SKM-1 (cell line): ENCODE data around the gene EFHC2.
"Not testable (repeated sequence)": the region's sequence is repeated elsewhere in the genome, so short reads cannot be mapped to it uniquely, and the experiment has no call there.

Experiments used
- DNase-seq: peaks from one replicate; lab custom pipeline; 2025; ENCODE audit not compliant: unreplicated experiment; lab: John Stamatoyannopoulos, UW

The EFHC2 gene

GRCh38 chrX:44235534-44235933 is 107.9 kb downstream of the EFHC2 start:
- no peak for DNase-seq

GRCh38 chrX:44234541-44234940 is 108.9 kb downstream of the EFHC2 start:
- DNase-seq = no peak

- DNase-seq = no peak
These were observed 109.4 kb downstream of the EFHC2 start for GRCh38 chrX:44234116-44234515.

- DNase-seq = no peak
These were observed 111.4 kb downstream of the EFHC2 start for GRCh38 chrX:44232081-44232480.

GRCh38 chrX:44228621-44229020 is 114.9 kb downstream of the EFHC2 start:
- DNase-seq = no peak

GRCh38 chrX:44227991-44228390 is 115.5 kb downstream of the EFHC2 start:
- no peak for DNase-seq

- DNase-seq = no peak
These were observed 117.8 kb downstream of the EFHC2 start for GRCh38 chrX:44225667-44226066.

- no peak for DNase-seq
These were observed 118.7 kb downstream of the EFHC2 start for GRCh38 chrX:44224760-44225159.

- DNase-seq = no peak
These were observed 120.3 kb downstream of the EFHC2 start for GRCh38 chrX:44223150-44223549.

GRCh38 chrX:44218465-44218864 is 125.0 kb downstream of the EFHC2 start:
- no peak for DNase-seq

- DNase-seq = no peak
These were observed 127.3 kb downstream of the EFHC2 start for GRCh38 chrX:44216171-44216570.

GRCh38 chrX:44203791-44204190 is 139.7 kb downstream of the EFHC2 start:
- DNase-seq = no peak

- no peak for DNase-seq
These were observed 140.9 kb downstream of the EFHC2 start for GRCh38 chrX:44202596-44202995.

GRCh38 chrX:44189116-44189515 is 154.4 kb downstream of the EFHC2 start:
- no peak for DNase-seq

- not testable (repeated sequence) for DNase-seq
These were observed 155.6 kb downstream of the EFHC2 start for GRCh38 chrX:44187915-44188314.

- no peak for DNase-seq
These were observed 160.1 kb downstream of the EFHC2 start for GRCh38 chrX:44183329-44183728.

GRCh38 chrX:44178274-44179053 is 165.0 kb downstream of the EFHC2 start:
- DNase-seq = no peak

GRCh38 chrX:44175455-44175854 is 168.0 kb downstream of the EFHC2 start:
- DNase-seq = no peak

- DNase-seq = no peak
These were observed 169.4 kb downstream of the EFHC2 start for GRCh38 chrX:44174061-44174460.

- no peak for DNase-seq
These were observed 170.3 kb downstream of the EFHC2 start for GRCh38 chrX:44173219-44173618.

- DNase-seq = no peak
These were observed 176.4 kb downstream of the EFHC2 start for GRCh38 chrX:44167116-44167515.

GRCh38 chrX:44162964-44163475 is 180.5 kb downstream of the EFHC2 start:
- DNase-seq = no peak

- no peak for DNase-seq
These were observed 185.6 kb downstream of the EFHC2 start for GRCh38 chrX:44157858-44158257.
